Activated CD4-positive, alpha-beta T cell treated with anti-CD3 and anti-CD28 coated beads, Interleukin-2, amount 50 U/mL, for 16 hours (primary cell): Measurements from ENCODE around the gene SCN4B.

Experiments
- DNase-seq: peaks from one replicate; pipeline ENCODE4 v3.0.0-alpha.2; 2020

Gene SCN4B

DNA sequence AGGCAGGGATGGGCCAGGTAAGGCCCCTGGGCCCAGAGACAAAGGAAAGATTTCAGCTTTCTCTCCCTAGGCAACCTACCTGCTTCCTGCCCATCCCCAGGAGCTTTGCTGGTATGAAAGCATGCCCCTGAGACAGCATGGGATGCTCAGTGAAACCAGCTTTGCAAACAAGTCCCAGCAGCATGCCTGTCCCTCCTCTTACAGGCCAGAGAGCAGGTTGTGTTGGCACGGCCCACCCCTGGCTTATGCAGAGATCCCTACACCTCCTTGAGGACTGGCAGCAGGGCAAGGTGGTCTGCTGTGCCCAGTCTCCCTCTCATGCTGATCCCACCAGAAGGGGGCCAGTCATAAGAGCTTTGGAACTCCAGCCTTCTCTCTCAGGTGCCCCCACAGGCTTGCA lies 3.1 kb downstream of the SCN4B start:
- no peak for DNase-seq

DNA sequence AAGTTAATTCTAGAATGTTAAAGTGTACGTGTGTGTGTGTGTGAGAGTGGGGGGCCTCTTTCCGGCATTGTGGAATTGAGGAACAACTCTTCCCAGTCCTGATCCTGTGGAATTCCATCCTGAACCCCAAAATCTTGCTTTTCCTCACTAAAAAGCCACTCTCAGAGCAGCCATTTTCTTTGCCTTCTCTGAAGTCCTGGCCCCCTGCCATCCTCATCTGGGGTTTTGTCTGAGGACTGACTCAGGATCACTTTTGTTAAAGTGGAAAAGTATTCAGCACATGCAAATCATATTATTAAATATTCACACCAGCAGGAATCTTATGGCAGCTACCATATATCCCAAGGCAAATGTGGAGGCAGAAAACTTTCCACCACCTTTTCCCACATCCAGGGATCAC lies 3.8 kb downstream of the SCN4B start:
- DNase-seq, result no peak

DNA sequence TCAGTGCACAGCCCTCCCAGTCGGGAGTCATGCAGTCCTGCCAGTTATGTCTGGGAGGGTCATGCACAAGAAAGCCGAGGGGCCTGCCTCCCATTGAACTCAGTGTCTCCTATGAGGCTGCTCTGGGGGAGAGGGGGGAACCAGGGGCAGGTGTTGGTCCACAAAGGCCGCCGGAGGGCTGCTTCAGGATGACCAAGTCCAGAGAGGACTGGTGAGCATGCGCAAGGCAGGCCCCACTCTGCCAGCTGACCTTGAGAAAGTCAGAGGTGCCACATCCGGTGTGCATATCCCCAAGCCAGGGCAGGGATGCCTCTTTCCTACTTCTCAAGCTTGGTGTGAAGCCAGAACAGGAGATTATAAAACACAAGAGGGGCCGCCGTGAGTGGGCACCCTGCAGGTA lies 4.4 kb downstream of the SCN4B start:
- DNase-seq, result no peak

DNA sequence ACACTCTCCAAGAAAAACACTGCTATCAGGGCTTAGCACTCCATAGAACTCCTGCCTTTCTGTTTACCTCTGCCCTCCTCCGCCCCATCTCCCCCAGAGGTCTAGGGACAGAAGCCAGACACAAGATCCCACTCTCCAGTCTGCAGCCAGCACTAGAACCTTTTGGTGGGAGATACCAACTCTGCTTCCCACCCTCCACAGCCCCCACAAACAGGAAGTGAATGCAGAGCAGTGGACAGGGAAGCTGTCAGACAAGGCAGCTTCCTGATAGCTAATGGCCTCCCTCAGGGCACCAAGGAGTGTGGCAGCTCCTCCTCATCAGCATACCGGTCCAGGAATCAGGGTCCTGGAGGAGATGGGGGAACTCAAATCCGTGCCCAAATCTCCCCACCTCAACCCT lies 5.1 kb downstream of the SCN4B start:
- no peak for DNase-seq

DNA sequence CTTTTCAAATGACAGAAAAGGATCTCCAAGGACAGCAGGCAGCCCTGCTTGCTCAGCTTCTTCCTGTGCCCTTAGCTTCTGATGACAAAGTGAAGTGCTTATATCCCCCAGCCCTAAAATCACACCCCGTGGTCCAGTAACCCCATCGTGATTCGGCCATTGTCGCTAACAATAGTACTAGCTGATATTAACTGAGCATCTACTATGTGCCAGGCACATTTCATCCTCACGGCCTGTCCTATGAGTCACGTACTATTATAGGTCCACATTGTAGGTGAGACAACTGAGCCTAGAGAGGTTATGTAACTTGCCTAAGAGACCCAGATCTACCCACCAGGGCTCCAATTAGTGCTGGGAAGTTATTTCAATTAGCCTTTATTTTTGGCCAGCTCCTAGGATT lies 6.1 kb downstream of the SCN4B start:
- no peak for DNase-seq

DNA sequence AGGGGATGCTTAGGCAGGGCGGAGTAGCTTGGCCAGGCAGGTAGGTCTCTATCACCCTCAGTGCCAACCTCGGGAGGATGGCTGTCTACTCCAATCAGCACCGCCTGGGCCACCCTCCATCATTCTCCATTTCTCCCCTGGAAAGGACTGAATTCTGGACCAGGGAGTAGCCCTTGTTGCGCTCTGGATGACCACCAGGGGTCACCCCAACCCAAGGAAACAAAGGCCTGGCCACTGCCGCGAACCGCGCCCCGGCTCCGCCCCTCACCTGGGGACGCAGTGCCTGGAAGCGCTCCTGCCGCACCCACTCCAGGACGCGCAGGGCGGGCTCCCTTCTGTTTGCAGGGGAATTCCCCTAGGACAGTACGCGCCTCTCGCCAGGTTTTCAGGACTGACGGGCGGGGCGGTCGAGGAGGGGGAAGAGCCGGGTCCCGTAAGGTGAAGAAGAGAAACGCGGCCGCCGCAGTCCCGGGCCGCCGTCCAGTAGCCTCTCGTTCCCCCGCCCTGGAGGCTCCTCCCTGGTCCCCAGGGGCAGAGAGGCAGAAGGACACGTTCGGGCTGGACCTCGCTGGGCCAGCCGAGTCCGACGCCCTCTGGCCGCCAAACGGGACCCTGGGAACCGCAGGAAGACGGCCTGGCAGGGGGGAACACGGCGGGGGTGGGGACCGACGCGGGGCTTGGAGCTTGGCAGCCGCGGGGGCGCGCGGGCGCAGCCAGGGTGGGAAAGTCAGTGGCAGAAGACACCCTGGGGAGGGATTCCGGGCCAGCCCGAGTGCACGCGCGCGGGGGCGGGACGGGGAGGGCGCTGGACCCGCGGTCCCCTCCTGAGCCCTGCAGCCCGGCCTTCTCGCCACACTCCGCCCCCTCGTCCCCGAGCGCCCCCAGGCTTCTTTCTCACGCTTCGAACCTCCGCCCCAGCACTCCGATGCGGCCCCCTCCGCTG lies 7.1 kb downstream of the SCN4B start:
- DNase-seq, result peak; percentile 91

DNA sequence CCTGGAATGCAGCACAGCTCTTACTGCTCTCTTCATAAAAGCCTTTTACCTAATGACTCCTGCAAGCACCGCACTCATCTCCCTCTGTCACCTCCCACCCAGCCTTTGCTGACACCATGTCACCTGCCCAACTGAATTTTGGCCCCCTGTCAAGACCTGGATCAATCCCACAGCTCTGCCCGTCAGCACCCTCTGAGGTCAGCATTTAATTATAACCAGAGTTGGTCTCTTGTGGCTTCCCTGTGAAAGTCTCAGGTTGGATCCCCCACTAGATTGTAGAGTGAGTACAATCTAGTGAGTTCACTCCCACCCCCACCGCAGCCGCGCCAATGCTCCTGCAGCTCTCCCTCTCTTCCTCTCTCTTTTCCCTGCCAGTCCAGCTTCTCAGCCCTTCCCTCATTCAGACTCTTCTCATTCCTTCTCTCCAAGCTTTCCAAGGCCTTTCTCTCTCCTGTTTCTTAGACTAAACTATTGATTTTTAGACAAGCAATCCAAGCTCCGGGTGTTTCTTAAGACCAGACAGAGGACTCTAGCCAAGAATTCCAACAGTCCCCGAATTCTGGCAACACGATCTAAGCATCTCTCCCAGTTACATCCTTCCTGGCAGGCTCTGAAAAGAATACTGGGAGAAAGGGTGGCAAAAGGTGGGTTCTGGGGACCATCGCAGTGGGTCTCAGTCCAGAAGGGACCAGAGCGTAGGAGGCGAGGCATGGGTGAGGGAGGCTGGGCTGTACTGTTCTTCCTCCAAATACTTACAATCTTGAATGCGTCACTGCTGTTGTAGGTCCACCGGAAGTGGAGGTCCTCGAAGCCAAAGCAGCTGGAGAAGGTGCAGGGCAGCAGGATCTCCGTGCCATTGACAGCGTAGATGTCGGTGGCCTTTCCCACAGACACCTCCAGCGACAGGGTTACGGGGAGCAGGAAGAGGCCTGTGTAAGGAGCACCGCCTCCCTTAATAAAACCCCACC lies 8.0 kb downstream of the SCN4B start:
- no peak for DNase-seq

DNA sequence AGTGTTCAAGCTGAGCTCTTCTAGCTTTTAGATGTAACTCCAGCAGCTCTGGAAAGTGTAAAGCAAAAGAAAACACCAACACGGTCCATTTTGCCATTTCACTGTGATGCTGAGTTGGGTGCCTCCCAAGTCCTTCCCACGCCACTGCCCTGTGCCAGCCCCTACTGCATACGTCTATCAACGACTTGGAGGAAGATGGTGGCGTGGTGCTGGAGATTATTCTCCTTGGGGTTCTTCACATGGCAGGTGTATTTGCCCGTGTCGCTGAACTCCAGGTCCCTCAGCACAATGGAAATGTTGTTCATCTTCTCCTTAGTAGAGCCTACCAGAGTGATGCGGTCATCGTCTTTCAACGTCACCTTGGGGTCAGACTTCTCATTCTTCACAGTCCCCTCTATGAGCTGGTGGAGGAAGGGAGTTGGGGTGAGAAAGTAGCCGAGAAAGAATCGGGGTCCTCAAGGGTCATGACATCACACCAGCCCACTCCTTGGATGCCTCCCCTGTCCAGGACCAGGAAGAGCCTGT lies 8.9 kb downstream of the SCN4B start:
- no peak for DNase-seq

DNA sequence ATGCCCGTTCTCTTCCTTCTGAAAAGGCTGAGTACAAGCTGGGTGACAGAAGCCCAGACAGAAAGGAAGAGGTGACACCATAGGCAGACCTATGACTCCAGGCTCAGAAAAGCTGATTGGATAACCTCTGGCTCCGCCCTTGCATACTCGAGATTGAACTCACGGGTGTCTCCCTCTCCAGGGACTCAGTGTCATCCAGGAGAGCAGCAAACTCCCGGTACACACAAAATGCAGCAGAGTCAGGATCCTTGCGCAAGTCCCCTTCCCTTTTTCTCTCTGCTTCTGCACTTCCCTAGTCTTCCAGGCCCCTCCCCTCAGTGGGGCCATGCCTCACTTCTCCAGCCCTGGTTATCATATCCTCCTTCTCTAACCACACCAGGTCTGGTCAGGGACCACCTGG lies 9.8 kb downstream of the SCN4B start:
- no peak for DNase-seq

DNA sequence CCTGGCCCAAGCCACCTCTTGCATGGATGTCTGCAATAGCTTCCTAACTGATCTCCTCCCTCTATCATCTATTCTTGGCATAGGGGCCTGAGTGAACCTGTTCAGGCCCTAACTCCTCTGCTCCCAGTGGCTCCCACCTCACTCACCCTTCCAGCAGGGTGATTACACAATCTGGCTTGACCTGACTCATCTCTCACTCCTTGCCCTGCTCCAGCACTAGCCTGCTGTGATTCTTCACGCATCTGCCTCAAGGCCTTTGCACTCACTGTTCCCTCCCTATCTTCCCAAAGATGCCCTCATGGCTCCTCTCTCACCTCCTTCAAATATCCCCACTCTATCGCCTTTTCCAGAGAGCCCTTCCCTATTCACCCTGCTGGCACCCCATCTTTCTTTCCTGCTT lies 10.5 kb downstream of the SCN4B start:
- DNase-seq, result no peak

DNA sequence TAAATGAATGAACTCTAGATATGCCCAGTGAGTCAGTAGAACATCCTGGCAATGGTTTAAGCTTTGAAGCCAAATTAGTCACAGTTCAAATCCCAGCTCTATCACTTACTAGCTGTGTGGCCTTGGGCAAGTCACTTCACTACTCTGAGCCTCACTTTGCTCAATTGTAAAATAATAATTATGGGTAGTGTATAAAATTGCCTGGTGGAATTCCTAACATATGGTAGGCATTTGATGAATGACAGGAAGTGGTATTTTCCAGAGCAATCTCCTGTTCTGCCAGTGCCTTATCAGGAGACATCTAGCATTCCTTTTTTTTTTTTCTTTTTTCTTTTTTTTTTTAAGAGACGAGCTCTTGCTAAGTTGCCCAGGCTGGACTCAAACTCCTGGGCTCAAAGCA lies 13.0 kb downstream of the SCN4B start:
- no peak for DNase-seq

DNA sequence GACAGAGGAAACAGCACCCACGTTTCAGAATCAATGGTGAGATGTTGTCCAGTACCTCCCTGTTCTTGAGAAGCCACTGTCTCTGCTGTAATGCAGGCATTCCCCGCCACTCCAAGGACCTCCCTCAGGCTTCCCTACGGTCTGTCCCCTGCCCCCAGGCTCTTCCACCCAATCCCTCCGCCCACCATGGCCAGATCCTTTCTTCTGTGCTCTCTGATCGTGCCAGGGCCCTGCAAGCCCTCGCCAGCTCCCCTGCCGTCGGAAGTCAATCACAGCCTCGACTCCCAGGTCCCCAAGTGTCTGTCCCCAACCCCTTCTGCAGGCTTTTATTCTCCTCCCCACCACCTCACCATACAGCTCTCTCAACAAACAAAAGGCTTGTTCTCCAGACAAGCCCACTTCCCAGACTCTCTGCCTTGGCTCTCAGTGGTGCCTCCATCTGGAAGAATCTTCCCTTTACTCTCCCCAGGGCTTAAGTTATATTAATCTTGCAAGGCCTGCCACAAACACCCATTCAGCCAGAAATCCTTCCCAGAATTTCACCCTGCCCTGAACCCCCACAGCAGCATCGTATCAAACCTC lies 13.7 kb downstream of the SCN4B start:
- no peak for DNase-seq

DNA sequence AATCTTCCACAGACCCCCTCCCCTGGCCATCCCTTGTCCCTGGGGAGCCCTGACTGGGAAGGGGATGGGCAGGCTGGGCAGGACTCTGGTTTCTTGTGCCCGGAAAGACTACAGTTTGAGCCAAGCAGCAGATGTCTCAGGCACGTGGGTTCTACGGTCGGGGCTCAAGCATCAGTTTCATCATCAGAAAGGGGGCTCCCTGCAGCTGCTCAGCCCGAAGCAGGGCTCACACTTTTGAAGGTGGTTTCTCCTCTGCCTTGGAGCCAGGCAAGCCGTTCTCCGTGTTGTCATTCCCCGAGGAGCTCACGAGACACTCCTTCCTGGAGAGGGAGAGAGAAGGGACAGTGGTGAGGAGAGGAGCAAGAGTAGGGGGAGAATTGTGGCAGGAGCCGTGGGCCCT lies 15.8 kb downstream of the SCN4B start:
- DNase-seq, result no peak

DNA sequence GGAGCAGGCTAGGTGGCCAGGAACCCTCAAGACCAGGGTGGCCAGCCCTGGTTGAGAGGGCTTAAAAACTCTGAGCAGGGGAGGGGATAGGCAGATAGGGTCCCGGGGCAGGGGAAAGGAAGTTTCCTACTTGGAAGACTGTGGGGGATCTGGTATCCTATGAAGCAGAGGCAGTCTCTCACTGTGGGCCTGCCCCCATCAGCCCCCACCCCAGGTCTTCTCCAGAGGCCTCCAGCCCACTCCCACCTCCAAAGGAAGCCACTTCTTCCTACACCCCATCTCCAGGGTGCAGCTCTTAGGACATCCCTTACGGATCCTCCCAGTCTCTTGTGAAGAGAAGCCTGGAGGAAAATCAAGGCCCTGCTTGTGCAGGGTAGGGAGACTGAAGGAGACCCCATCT lies 16.3 kb downstream of the SCN4B start:
- no peak for DNase-seq

DNA sequence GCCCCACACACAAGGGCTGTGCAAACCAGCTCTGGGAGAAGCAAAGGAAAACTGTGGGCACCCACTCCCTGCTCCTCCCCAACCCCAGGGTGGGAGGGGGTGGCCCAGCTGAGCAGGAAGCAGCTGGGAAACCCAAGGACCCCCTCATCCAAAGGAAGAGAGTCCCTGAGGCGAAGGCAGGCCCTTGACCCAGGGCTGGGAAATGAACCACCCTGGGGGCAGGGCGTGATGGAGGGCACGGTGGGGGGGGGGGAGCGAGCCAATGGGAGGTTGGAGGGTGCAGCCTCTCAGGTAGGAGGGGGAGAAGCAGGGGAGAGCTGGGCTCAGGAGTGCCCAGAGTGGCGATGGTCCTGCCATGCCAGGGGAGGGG lies 16.8 kb downstream of the SCN4B start:
- DNase-seq, result no peak

DNA sequence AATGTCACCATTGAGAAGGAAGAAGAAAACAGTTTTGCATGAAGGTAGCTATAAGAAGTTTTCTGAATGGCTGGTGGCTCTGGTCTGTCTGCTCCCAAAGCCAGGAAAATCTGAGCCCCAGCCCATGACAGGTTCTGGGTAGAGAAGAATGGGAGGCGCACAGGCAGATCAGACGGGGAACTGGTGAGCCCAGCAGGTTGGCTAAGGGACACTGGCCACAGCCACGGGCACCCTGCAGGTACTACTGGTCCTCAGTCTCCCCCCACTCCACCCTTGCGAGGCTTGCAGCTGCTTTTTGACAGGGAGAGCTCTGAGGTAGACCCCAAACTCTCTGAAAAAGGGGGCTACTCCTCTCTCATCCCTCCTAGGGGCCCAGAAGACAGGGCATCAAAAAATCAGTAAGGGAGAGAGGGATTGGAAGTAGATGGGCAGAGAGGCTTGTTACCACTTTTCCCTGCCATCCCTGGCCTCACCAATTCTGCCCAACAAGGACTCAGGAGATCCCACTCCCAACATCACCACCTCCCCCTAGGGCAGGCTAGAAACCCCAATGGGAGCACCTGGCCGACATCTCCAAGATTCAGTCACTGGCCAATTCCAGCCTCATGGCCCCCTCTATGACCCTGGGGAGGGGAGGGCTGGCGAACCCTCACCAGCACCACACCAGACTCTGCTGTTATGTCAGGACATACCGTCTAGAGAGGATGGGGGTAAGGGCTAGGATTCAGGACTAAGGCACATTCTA lies 17.4 kb downstream of the SCN4B start:
- DNase-seq, result no peak

DNA sequence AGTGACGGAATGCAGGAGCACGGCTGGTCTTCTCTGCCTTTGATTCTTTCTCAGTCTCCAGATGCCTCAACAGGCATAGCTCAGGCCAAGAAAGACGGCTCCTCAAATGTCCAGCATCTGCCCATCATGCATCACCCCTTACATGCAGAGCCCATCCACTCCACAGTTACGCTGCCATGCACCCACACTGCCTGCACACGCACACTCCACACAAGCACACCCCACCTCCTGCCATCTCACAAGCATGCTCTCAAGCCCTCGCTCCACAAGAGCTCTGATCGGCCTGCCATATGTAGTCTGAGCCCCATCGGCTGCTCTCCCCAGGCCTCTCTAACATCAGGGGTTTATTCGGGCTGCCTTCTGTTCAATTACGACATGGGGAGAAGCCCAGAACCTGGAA lies 18.8 kb downstream of the SCN4B start:
- DNase-seq, result no peak

DNA sequence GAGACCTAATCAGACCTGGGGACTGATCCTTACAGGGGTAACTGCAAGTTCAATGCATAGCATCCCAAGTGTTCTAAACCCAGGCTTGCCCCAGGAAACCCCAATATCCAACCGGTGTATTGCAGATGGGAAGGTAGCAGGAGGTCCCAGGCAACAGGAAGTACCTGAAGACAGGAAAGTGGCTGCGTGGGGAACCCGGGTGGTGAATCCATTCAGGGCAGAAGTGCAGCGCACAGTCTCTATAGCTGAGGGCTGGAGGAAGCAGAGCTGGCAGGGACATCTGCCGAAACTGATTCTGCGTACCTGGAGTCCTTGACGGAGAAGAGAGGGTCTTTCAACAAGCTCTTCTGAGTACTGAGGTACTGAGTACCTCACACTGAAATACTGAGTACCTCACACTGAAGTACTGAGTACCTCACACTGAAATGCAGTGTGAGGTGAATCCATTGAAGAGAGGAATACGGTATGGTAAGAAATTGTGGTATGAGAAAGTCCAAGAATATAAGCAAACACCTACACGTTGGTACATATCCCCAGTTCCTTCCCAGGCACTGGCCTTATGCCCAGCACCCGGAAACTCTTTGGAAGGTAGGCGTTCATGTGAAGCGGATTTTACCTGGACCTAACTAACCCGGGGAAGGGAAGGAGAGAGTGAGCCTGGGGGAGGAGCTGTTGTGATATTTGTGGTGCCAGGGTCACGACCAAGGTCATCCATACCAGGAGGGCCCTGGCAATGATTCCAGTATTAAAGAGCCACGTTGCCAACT lies 20.1 kb downstream of the SCN4B start:
- DNase-seq, result no peak

DNA sequence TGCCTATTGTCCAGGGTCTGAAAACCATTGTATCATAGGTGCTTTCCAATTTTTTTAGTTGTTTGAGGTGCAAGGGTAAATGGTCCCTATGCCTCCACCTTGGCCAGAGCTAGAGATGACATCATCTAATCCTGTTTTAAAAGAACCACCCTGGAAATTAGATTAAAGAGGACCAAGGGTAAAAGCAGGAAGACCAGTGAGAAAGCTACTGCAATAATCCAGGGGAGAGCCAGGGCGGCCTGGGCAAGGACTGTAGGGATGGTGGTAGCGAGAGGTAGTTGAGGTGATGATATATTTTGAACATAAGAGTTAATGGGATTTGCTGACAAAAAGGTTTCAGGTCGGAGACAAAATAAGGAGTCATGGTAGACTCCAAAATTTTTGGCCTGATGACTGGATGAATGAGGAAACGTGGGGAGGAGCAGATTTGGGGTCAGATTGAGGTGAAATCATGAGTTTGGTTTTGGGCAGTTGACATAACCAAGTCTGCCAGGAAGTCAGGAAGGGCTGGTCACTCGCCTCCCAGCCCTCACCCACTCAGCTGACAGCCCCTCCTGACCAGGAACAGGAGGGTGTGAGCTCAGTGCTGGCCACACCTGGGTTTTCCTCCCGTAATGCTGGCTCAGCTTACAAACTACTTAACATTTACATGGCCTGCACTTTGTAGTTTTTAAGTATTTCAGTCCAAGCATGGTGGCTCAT lies 23.0 kb downstream of the SCN4B start:
- no peak for DNase-seq

DNA sequence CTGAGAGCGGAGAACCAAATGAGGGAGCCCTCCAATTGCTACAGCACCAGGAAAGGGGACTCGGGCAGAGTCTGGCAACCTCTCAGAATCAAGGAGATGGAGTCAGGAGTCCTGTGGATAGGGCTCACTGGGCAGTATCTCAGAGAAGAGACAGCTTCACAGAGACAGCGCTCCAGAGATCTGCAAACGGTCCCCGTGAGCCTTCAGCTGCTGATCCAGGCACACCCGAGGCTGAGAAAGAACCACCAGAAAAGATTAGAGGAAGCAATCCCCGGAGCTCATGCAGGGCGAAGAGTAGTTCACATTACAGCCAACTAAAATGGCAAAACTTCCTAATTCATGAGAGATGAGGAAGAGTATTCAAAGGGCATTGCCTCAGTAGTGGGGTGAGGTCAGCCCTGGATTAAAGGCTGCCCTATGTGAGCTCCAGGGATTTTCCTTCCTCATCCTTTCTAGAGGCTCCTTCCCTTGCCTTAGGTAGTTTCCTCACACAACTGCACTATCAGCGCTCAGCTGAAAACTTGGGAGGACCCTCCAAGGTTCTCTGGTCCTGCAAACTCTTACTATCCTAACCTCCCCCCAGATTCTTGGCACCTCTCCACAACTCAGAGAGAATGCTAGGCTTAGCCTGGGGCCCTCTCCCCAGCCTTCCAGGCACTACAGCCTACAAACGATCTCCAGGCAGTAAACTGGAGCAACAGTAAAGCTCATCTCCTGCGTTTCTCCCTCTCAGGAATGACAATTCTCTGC lies 23.7 kb downstream of the SCN4B start:
- DNase-seq, result no peak
